ENCODE results near the gene SPHK1. TPM values are rescaled to one million over a fixed set of nuclear protein-coding genes. Genes with fewer than 3 reads are reported as not detected.
"Not testable (repeated sequence)": the region's sequence is repeated elsewhere in the genome, so short reads cannot be mapped to it uniquely, and the experiment has no call there.

Gene SPHK1, protein sequence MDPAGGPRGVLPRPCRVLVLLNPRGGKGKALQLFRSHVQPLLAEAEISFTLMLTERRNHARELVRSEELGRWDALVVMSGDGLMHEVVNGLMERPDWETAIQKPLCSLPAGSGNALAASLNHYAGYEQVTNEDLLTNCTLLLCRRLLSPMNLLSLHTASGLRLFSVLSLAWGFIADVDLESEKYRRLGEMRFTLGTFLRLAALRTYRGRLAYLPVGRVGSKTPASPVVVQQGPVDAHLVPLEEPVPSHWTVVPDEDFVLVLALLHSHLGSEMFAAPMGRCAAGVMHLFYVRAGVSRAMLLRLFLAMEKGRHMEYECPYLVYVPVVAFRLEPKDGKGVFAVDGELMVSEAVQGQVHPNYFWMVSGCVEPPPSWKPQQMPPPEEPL
- polyA plus RNA-seq (2013, experiment 1 of 2): 24.3 TPM
- polyA plus RNA-seq (2013, experiment 2 of 2): 18.5 TPM

DNA sequence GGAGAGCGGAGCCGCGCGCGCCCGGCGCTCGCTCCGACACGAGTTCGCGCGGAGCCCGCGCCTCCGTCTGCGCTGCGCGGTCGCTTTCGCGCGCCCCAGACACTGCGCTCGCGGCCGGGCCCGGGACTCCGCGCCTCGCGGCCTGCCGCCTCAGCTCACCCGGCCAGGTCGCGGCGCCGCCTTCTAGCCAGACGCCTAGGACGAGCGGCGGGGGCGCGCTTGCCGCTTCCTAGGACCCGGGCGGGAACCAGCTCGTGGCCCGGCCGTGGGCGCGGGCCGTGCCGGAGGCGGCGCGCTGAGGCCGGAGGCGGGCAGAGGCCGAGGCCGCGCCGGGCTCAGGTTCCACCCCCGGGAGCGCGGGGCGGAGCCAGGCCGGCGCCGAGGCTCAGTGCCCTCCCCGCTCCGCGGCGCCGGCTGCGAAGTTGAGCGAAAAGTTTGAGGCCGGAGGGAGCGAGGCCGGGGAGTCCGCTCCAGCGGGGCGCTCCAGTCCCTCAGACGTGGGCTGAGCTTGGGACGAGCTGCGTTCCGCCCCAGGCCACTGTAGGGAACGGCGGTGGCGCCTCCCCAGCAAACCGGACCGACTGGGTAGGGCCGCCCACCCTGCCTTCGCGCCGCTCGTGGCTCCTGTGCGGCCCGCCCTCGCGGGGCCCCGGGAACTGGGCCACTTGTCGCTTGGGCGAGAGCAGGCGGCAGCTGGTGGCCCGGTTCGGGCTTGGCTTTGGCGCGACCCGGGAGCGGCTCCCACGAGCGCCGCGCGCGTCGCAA, at the start of gene SPHK1:
Gene SPHK1 (plus strand): TSS at position 388 of the 765 bp plus-strand sequence. CDS start 1,036 bp downstream, outside the sequence.
- 0 to 1% methylated on average over 86 to 103 of the region's 118 CpGs for WGBS, 2 experiments (ENCODE audit: insufficient coverage in 2 of 2)
- Histone ChIP-seq H3K4me1 (ENCODE audit: control insufficient read depth, insufficient read depth, low read length, poor library complexity, severe bottlenecking) (peaks cover 14% of the 10 kb centered on the region), H3K27ac (ENCODE audit: low read depth, low read length, severe bottlenecking) (peak within 1 kb of the TSS; percentile 93), H3K36me3 (ENCODE audit: control insufficient read depth, insufficient read depth, low read length) (peaks cover 26% of the 10 kb centered on the region), H3K9me3 (ENCODE audit: control insufficient read depth, low read length) (no peaks in the 10 kb centered on the region), H3K4me3 (ENCODE audit: extremely low read depth, insufficient read depth, low read length, poor library complexity, severe bottlenecking) (peak within 1 kb of the TSS; percentile 59)

- no peaks in the 10 kb centered on the region for H3K9me3 ChIP-seq (ENCODE audit: control insufficient read depth, low read length)
- no peak overlapping the region for H3K4me3 ChIP-seq (ENCODE audit: extremely low read depth, insufficient read depth, low read length, poor library complexity, severe bottlenecking)
- 95 to 100% methylated on average over 7 to 9 of the region's 9 CpGs for WGBS, 2 experiments (ENCODE audit: insufficient coverage in 2 of 2)
- H3K27ac ChIP-seq (ENCODE audit: low read depth, low read length, severe bottlenecking): no peak overlapping the region
- H3K4me1 ChIP-seq (ENCODE audit: control insufficient read depth, insufficient read depth, low read length, poor library complexity, severe bottlenecking): peaks cover 12% of the 10 kb centered on the region
- H3K36me3 ChIP-seq (ENCODE audit: control insufficient read depth, insufficient read depth, low read length): peaks cover 27% of the 10 kb centered on the region
Measured at GRCh38 chr17:76335716-76336381, 48.6 kb upstream of the SPHK1 start.

- H3K4me3 ChIP-seq (ENCODE audit: extremely low read depth, insufficient read depth, low read length, poor library complexity, severe bottlenecking): no peak overlapping the region
- no peaks in the 10 kb centered on the region for H3K9me3 ChIP-seq (ENCODE audit: control insufficient read depth, low read length)
- peaks cover 23% of the 10 kb centered on the region for H3K36me3 ChIP-seq (ENCODE audit: control insufficient read depth, insufficient read depth, low read length)
- 96 to 98% methylated on average over 3 to 4 of the region's 7 CpGs for WGBS, 2 experiments (ENCODE audit: insufficient coverage in 2 of 2)
- H3K27ac ChIP-seq (ENCODE audit: low read depth, low read length, severe bottlenecking): no peak overlapping the region
- H3K4me1 ChIP-seq (ENCODE audit: control insufficient read depth, insufficient read depth, low read length, poor library complexity, severe bottlenecking): peaks cover 12% of the 10 kb centered on the region
Measured at GRCh38 chr17:76336756-76337412, 47.5 kb upstream of the SPHK1 start.

- H3K36me3 ChIP-seq (ENCODE audit: control insufficient read depth, insufficient read depth, low read length): peaks cover 28% of the 10 kb centered on the region
- H3K9me3 ChIP-seq (ENCODE audit: control insufficient read depth, low read length): no peaks in the 10 kb centered on the region
- no peak overlapping the region for H3K27ac ChIP-seq (ENCODE audit: low read depth, low read length, severe bottlenecking)
- peaks cover 12% of the 10 kb centered on the region for H3K4me1 ChIP-seq (ENCODE audit: control insufficient read depth, insufficient read depth, low read length, poor library complexity, severe bottlenecking)
- no peak overlapping the region for H3K4me3 ChIP-seq (ENCODE audit: extremely low read depth, insufficient read depth, low read length, poor library complexity, severe bottlenecking)
- WGBS, 2 experiments (ENCODE audit: insufficient coverage in 2 of 2): 97 to 98% methylated on average over 4 to 6 of the region's 6 CpGs
Measured at GRCh38 chr17:76337413-76337777, 47.0 kb upstream of the SPHK1 start.

DNA sequence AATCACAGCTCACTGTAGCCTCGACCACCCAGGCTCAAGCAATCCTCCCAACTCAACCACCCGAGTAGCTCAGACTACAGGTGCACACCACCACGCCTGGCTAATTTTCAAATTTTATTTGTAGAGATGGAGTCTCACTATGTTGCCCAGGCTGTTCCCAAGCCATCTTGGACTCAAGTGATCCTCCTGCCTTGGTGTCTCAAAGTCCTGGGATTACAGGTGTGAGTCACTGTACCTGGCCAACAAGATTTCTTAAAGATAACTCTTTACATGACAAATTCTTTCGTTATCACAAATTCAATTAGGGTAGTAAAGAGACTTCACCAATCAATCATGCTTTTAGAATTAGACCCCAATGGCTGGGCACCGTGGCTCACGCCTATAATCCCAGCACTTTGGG, 43.1 kb upstream of the SPHK1 start:
- Histone ChIP-seq H3K36me3 (ENCODE audit: control insufficient read depth, insufficient read depth, low read length) (peaks cover 52% of the 10 kb centered on the region), H3K4me1 (ENCODE audit: control insufficient read depth, insufficient read depth, low read length, poor library complexity, severe bottlenecking) (no peaks in the 10 kb centered on the region), H3K4me3 (ENCODE audit: extremely low read depth, insufficient read depth, low read length, poor library complexity, severe bottlenecking) (no peak overlapping the region), H3K27ac (ENCODE audit: low read depth, low read length, severe bottlenecking) (no peak overlapping the region), H3K9me3 (ENCODE audit: control insufficient read depth, low read length) (no peaks in the 10 kb centered on the region)
- 95 to 100% methylated on average over 1 to 4 of the region's 6 CpGs for WGBS, 2 experiments (ENCODE audit: insufficient coverage in 2 of 2)

- no peak overlapping the region for H3K4me3 ChIP-seq (ENCODE audit: extremely low read depth, insufficient read depth, low read length, poor library complexity, severe bottlenecking)
- no peaks in the 10 kb centered on the region for H3K4me1 ChIP-seq (ENCODE audit: control insufficient read depth, insufficient read depth, low read length, poor library complexity, severe bottlenecking)
- no peaks in the 10 kb centered on the region for H3K9me3 ChIP-seq (ENCODE audit: control insufficient read depth, low read length)
- 92 to 95% methylated on average over 7 of the region's 7 CpGs for WGBS, 2 experiments (ENCODE audit: insufficient coverage in 2 of 2)
- peaks cover 65% of the 10 kb centered on the region for H3K36me3 ChIP-seq (ENCODE audit: control insufficient read depth, insufficient read depth, low read length)
- no peak overlapping the region for H3K27ac ChIP-seq (ENCODE audit: low read depth, low read length, severe bottlenecking)
Measured at GRCh38 chr17:76343106-76343505, 41.3 kb upstream of the SPHK1 start.

GRCh38 chr17:76345377-76345974, 38.9 kb upstream of the SPHK1 start:
- 95 to 97% methylated on average over 11 to 12 of the region's 14 CpGs for WGBS, 2 experiments (ENCODE audit: insufficient coverage in 2 of 2)
- H3K36me3 ChIP-seq (ENCODE audit: control insufficient read depth, insufficient read depth, low read length): peaks cover 62% of the 10 kb centered on the region

GRCh38 chr17:76346936-76347335, 37.5 kb upstream of the SPHK1 start:
- not testable (repeated sequence) for H3K9me3 ChIP-seq (ENCODE audit: control insufficient read depth, low read length); H3K27ac ChIP-seq (ENCODE audit: low read depth, low read length, severe bottlenecking); H3K4me1 ChIP-seq (ENCODE audit: control insufficient read depth, insufficient read depth, low read length, poor library complexity, severe bottlenecking); H3K4me3 ChIP-seq (ENCODE audit: extremely low read depth, insufficient read depth, low read length, poor library complexity, severe bottlenecking)
- H3K36me3 ChIP-seq (ENCODE audit: control insufficient read depth, insufficient read depth, low read length): peaks cover 55% of the 10 kb centered on the region
- 95% methylated on average over 6 to 11 of the region's 11 CpGs for WGBS, 2 experiments (ENCODE audit: insufficient coverage in 2 of 2)

More at GRCh38 chr17:76345377-76345974, 38.9 kb upstream of the SPHK1 start:
- Histone ChIP-seq H3K4me1 (ENCODE audit: control insufficient read depth, insufficient read depth, low read length, poor library complexity, severe bottlenecking) (no peaks in the 10 kb centered on the region), H3K9me3 (ENCODE audit: control insufficient read depth, low read length) (no peaks in the 10 kb centered on the region), H3K27ac (ENCODE audit: low read depth, low read length, severe bottlenecking) (no peak overlapping the region), H3K4me3 (ENCODE audit: extremely low read depth, insufficient read depth, low read length, poor library complexity, severe bottlenecking) (no peak overlapping the region)

GRCh38 chr17:76350463-76350862, 33.9 kb upstream of the SPHK1 start:
- Histone ChIP-seq H3K4me3 (ENCODE audit: extremely low read depth, insufficient read depth, low read length, poor library complexity, severe bottlenecking) (no peak overlapping the region), H3K27ac (ENCODE audit: low read depth, low read length, severe bottlenecking) (no peak overlapping the region), H3K4me1 (ENCODE audit: control insufficient read depth, insufficient read depth, low read length, poor library complexity, severe bottlenecking) (peaks cover 2% of the 10 kb centered on the region), H3K36me3 (ENCODE audit: control insufficient read depth, insufficient read depth, low read length) (peaks cover 28% of the 10 kb centered on the region), H3K9me3 (ENCODE audit: control insufficient read depth, low read length) (no peaks in the 10 kb centered on the region)
- 95 to 98% methylated on average over 4 of the region's 5 CpGs for WGBS, 2 experiments (ENCODE audit: insufficient coverage in 2 of 2)

- H3K4me3 ChIP-seq (ENCODE audit: extremely low read depth, insufficient read depth, low read length, poor library complexity, severe bottlenecking): no peak overlapping the region
- H3K27ac ChIP-seq (ENCODE audit: low read depth, low read length, severe bottlenecking): no peak overlapping the region
- no peaks in the 10 kb centered on the region for H3K9me3 ChIP-seq (ENCODE audit: control insufficient read depth, low read length)
- WGBS, 2 experiments (ENCODE audit: insufficient coverage in 2 of 2): 90 to 100% methylated on average over 1 to 5 of the region's 9 CpGs
- H3K4me1 ChIP-seq (ENCODE audit: control insufficient read depth, insufficient read depth, low read length, poor library complexity, severe bottlenecking): peaks cover 2% of the 10 kb centered on the region
- peaks cover 17% of the 10 kb centered on the region for H3K36me3 ChIP-seq (ENCODE audit: control insufficient read depth, insufficient read depth, low read length)
Measured at GRCh38 chr17:76351526-76352071, 32.8 kb upstream of the SPHK1 start.
